Astrocyte (in vitro differentiated cells and primary cell): Measurements from ENCODE around the gene UBE2E2. TPM values are rescaled to one million over a fixed set of nuclear protein-coding genes. Genes with fewer than 3 reads are reported as not detected.

Experiments used
- DNase-seq: peaks from one replicate; pipeline ENCODE4 v3.0.0-alpha.2; 2010; ENCODE audit warnings: low read depth
- FAIRE-seq: peaks from 2 replicates; lab custom pipeline; 2011; peaks lifted over from hg19 to GRCh38; lab: Jason Lieb, UNC
- H2AFZ ChIP-seq: 2 replicates; pipeline ENCODE4 v1.6.0; 2012; ENCODE audit warnings: low read depth, low read length, inconsistent platforms
- H3K27ac ChIP-seq: 2 replicates; pipeline ENCODE4 v1.5.1; 2011; ENCODE audit warnings: low read depth, low read length, inconsistent platforms
- H3K27me3 ChIP-seq: 2 replicates; pipeline ENCODE4 v1.6.0; 2011; ENCODE audit warnings: low read length, inconsistent platforms; ENCODE audit not compliant: insufficient read depth
- H3K36me3 ChIP-seq: 2 replicates; pipeline ENCODE4 v1.5.1; 2011; ENCODE audit warnings: low read length, inconsistent platforms; ENCODE audit not compliant: insufficient read depth
- H3K4me1 ChIP-seq: 2 replicates; pipeline ENCODE4 v1.5.1; 2011; ENCODE audit warnings: low read length, inconsistent platforms; ENCODE audit not compliant: insufficient read depth
- H3K4me2 ChIP-seq: 2 replicates; pipeline ENCODE4 v1.6.0; 2012; ENCODE audit warnings: low read length, inconsistent platforms
- H3K4me3 ChIP-seq: 2 replicates; pipeline ENCODE4 v1.5.1; 2011; ENCODE audit warnings: low read depth, mild to moderate bottlenecking, low read length, inconsistent platforms; ENCODE audit not compliant: insufficient read depth
- H3K79me2 ChIP-seq: 2 replicates; pipeline ENCODE4 v1.6.0; 2012; ENCODE audit warnings: mild to moderate bottlenecking, low read length, inconsistent platforms; ENCODE audit not compliant: insufficient read depth
- H3K9ac ChIP-seq: 2 replicates; pipeline ENCODE4 v1.6.0; 2012; ENCODE audit warnings: mild to moderate bottlenecking, low read length, inconsistent platforms
- H3K9me3 ChIP-seq: 2 replicates; pipeline ENCODE4 v1.5.1; 2012; ENCODE audit warnings: low read depth, mild to moderate bottlenecking, low read length, inconsistent platforms; ENCODE audit not compliant: insufficient read depth
- H4K20me1 ChIP-seq: 2 replicates; pipeline ENCODE4 v1.6.0; 2012; ENCODE audit warnings: low read length, inconsistent platforms; ENCODE audit not compliant: insufficient read depth
- H3K27ac Mint-ChIP-seq: one replicate; pipeline ENCODE4 v1.8.0; 2021; ENCODE audit warnings: mild to moderate bottlenecking, mixed read lengths; ENCODE audit not compliant: unreplicated experiment
- H3K27me3 Mint-ChIP-seq: one replicate; pipeline ENCODE4 v1.8.0; 2021; ENCODE audit warnings: low read depth, mixed read lengths; ENCODE audit not compliant: unreplicated experiment
- H3K36me3 Mint-ChIP-seq: one replicate; pipeline ENCODE4 v1.8.0; 2021; ENCODE audit warnings: low read depth, mixed read lengths; ENCODE audit not compliant: unreplicated experiment
- H3K4me1 Mint-ChIP-seq: one replicate; pipeline ENCODE4 v1.8.0; 2021; ENCODE audit warnings: low read depth, mixed read lengths; ENCODE audit not compliant: unreplicated experiment
- H3K4me3 Mint-ChIP-seq: one replicate; pipeline ENCODE4 v1.8.0; 2021; ENCODE audit warnings: mild to moderate bottlenecking, moderate library complexity, mixed read lengths; ENCODE audit not compliant: unreplicated experiment
- H3K9me3 Mint-ChIP-seq: one replicate; pipeline ENCODE4 v1.8.0; 2021; ENCODE audit warnings: mild to moderate bottlenecking, mixed read lengths; ENCODE audit not compliant: unreplicated experiment
- CTCF ChIP-seq: IDR thresholded peaks from 2 replicates; pipeline ENCODE4 v1.5.1; 2011; ENCODE audit warnings: low read depth, mild to moderate bottlenecking, inconsistent platforms, low read length, moderate library complexity; ENCODE audit not compliant: insufficient read depth
- EZH2 ChIP-seq: IDR thresholded peaks from 2 replicates; pipeline ENCODE4 v1.6.1; 2012; ENCODE audit warnings: mild to moderate bottlenecking, low read length, inconsistent platforms; ENCODE audit not compliant: insufficient read depth
- total RNA-seq: library from RNA; stranded (reverse); gene quantifications from 2 replicates; pipeline ENCODE4 v1.2.1, GENCODE V29; 2021

The UBE2E2 gene
- total RNA-seq, 1 donor from 2014 or later: 89.8 TPM

- no peaks in the 10 kb centered on the region for H3K27me3 ChIP-seq
- Mint-ChIP-seq H3K27ac (no peak overlapping the region), H3K4me1 (peaks cover 4% of the 10 kb centered on the region), H3K9me3 (no peaks in the 10 kb centered on the region), H3K27me3 (no peaks in the 10 kb centered on the region), H3K4me3 (no peak overlapping the region), H3K36me3 (peaks cover 2% of the 10 kb centered on the region)
- H3K4me1 ChIP-seq: no peaks in the 10 kb centered on the region
- FAIRE-seq: no peak
- TF ChIP-seq EZH2 (no peak), CTCF (no peak)
- no peak overlapping the region for H3K9ac ChIP-seq
- no peak overlapping the region for H2AFZ ChIP-seq
- no peak overlapping the region for H3K4me3 ChIP-seq
- H3K9me3 ChIP-seq: no peaks in the 10 kb centered on the region
- H3K4me2 ChIP-seq: no peak overlapping the region
- peaks cover 6% of the 10 kb centered on the region for H3K79me2 ChIP-seq
- H3K27ac ChIP-seq: no peak overlapping the region
- no peak for DNase-seq
- no peaks in the 10 kb centered on the region for H3K36me3 ChIP-seq
- H4K20me1 ChIP-seq: peaks cover 25% of the 10 kb centered on the region
These were observed 74.6 kb downstream of the UBE2E2 start for GRCh38 chr3:23277688-23278087.

DNA sequence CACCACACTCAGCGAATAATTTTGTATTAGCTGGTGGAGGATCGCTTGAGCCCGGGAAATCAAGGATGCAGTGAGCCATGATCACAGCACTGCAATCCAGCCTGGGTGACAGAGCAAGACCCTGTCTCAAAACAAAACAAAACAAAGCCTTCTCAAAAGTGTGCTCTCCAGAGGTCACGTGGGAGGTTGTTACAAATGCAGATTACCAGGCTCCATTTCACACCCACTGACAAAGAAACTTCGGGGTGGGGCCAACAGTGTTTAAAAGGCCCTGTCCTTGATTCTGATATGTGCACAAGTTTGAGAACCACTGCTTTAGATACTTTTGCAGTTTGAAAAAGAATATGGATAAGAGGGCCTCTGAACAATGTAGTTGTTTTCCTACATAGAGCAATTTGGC, 80.5 kb downstream of the UBE2E2 start:
- no peak overlapping the region for H3K27ac ChIP-seq
- no peaks in the 10 kb centered on the region for H3K27me3 ChIP-seq
- H3K4me1 ChIP-seq: no peaks in the 10 kb centered on the region
- no peak overlapping the region for H3K27ac Mint-ChIP-seq
- no peaks in the 10 kb centered on the region for H3K4me1 Mint-ChIP-seq
- peaks cover 43% of the 10 kb centered on the region for H4K20me1 ChIP-seq
- H3K79me2 ChIP-seq: peaks cover 10% of the 10 kb centered on the region
- FAIRE-seq (no peak), DNase-seq (no peak)
- no peaks in the 10 kb centered on the region for H3K36me3 ChIP-seq
- TF ChIP-seq EZH2 (no peak), CTCF (no peak)
- H3K27me3 Mint-ChIP-seq: no peaks in the 10 kb centered on the region
- H3K9ac ChIP-seq: no peak overlapping the region
- no peaks in the 10 kb centered on the region for H3K9me3 ChIP-seq
- H2AFZ ChIP-seq: no peak overlapping the region
- H3K4me3 Mint-ChIP-seq: no peak overlapping the region
- H3K36me3 Mint-ChIP-seq: no peaks in the 10 kb centered on the region
- H3K9me3 Mint-ChIP-seq: peaks cover 7% of the 10 kb centered on the region
- H3K4me3 ChIP-seq: no peak overlapping the region
- no peak overlapping the region for H3K4me2 ChIP-seq

- H3K79me2 ChIP-seq: peaks cover 8% of the 10 kb centered on the region
- H3K9me3 ChIP-seq: no peaks in the 10 kb centered on the region
- no peaks in the 10 kb centered on the region for H3K27me3 Mint-ChIP-seq
- no peak for FAIRE-seq
- H3K4me1 Mint-ChIP-seq: peaks cover 2% of the 10 kb centered on the region
- H3K4me2 ChIP-seq: no peak overlapping the region
- no peak overlapping the region for H2AFZ ChIP-seq
- no peak overlapping the region for H3K4me3 ChIP-seq
- H3K4me3 Mint-ChIP-seq: no peak overlapping the region
- H3K27ac ChIP-seq: no peak overlapping the region
- H3K9me3 Mint-ChIP-seq: peaks cover 7% of the 10 kb centered on the region
- no peak for DNase-seq
- no peak overlapping the region for H3K27ac Mint-ChIP-seq
- H3K36me3 Mint-ChIP-seq: no peaks in the 10 kb centered on the region
- H3K4me1 ChIP-seq: no peaks in the 10 kb centered on the region
- peaks cover 46% of the 10 kb centered on the region for H4K20me1 ChIP-seq
- H3K27me3 ChIP-seq: no peaks in the 10 kb centered on the region
- no peak overlapping the region for H3K9ac ChIP-seq
- no peaks in the 10 kb centered on the region for H3K36me3 ChIP-seq
- TF ChIP-seq CTCF (no peak), EZH2 (no peak)
These were observed 85.2 kb downstream of the UBE2E2 start for GRCh38 chr3:23288286-23288685.
